Measurements from ENCODE around the gene FTO.

The FTO gene

DNA sequence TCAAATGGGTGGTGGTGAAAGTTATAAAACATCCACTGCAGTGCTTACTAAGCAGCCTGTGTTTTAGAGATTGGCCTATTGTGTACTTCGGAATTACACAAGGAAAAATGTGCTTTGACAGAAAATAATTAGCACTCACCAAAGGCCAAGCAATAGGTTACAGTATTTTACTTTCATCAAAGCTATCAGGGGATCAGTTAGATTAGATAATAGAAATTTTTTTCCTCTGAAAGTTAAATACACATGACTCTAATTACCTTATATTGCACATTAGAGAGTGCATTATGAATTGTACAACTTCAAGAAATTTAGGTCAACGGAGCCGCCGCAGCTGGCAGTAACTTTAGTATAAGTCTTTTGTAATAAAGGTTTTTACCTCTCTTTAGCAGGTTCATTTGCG lies 232.6 kb downstream of the FTO start:
- in situ Hi-C loops (cut with HindIII; ENCODE audit: low pct_ligation_motif_present, low sequenced_read_pairs): no loop called here

DNA sequence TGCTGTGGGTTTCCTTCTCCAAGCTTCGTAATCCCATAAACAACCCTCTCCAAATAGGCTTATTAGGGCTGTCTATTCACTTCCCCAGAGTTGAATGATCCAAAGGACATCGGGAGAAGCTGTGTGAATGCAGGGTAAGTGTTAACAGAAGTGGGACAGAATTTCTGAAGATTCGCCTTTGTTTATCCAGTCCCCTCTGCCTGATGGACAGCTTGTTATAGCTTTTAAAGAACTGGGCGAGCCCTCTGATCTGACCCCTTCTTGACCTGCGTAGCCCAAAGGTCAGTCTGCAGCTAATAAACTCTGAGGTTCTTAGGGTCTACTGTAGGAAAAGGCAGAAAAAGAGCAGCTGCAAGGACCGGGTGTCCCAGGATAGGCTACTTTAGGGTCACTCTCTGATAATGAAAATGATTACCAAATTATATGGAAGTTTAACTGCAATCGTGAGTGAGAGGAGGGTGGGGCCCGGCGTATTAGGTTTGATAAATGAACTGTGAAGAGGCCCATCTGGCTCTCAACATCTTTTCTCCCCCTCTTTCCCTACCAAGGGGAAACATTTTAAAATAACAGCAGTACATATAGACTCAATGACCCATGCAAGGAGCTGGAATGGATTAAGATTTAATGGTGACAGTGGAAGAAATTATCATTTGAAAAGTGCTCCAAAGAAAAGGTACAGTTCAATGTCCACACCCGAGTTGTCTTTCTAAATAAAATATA lies 233.4 kb downstream of the FTO start:
- no peak overlapping the region for H3K4me3 ChIP-seq (ENCODE audit: low read depth, low read length)
- H3K27ac ChIP-seq: no peak overlapping the region
- H3K36me3 ChIP-seq (replicated peaks): no peaks in the 10 kb centered on the region
- in situ Hi-C loops (cut with HindIII; ENCODE audit: low pct_ligation_motif_present, low sequenced_read_pairs): no loop called here
- no peak for TF ChIP-seq CTCF (IDR thresholded peaks at IDR 0.05; ENCODE audit: low read depth, low read length, missing control alignments)
- no peak for DNase-seq
- H3K27me3 ChIP-seq (replicated peaks): no peaks in the 10 kb centered on the region

More for the DNA sequence above, 232.6 kb downstream of the FTO start:
- H3K36me3 ChIP-seq (replicated peaks): no peaks in the 10 kb centered on the region
- H3K27ac ChIP-seq: no peak overlapping the region
- H3K4me3 ChIP-seq (ENCODE audit: low read depth, low read length): no peak overlapping the region
- TF ChIP-seq CTCF (IDR thresholded peaks at IDR 0.05; ENCODE audit: low read depth, low read length, missing control alignments): no peak
- H3K27me3 ChIP-seq (replicated peaks): no peaks in the 10 kb centered on the region
- DNase-seq: no peak

DNA sequence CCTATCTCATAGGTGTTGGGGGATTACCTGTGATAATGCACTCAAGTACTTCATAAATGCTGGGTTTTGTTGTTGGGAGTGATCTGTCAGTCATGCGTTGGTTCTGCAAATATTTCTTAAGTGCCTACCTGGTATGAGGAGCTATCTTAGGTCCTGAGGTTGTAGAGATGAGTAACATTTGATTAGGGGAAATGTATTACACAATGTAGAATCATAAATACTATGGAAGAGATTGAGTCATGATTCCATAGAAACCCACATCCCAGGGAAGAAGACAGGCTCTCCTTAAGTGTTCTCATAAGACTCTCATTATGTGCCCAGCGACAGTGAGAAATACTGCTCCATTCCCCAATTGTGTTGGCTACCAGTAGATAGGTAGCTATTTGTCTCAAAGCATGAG lies 240.1 kb downstream of the FTO start:
- TF ChIP-seq CTCF (IDR thresholded peaks at IDR 0.05; ENCODE audit: low read depth, low read length, missing control alignments): no peak
- no peaks in the 10 kb centered on the region for H3K36me3 ChIP-seq (replicated peaks)
- in situ Hi-C loops (cut with HindIII; ENCODE audit: low pct_ligation_motif_present, low sequenced_read_pairs): no loop called here
- no peak for DNase-seq
- H3K27me3 ChIP-seq (replicated peaks): no peaks in the 10 kb centered on the region
- no peak overlapping the region for H3K27ac ChIP-seq
- H3K4me3 ChIP-seq (ENCODE audit: low read depth, low read length): no peak overlapping the region

- in situ Hi-C loops (cut with HindIII; ENCODE audit: low pct_ligation_motif_present, low sequenced_read_pairs): no loop called here
- Histone ChIP-seq H3K4me3 (ENCODE audit: low read depth, low read length) (no peak overlapping the region), H3K27me3 (replicated peaks) (no peaks in the 10 kb centered on the region), H3K36me3 (replicated peaks) (no peaks in the 10 kb centered on the region), H3K27ac (no peak overlapping the region)
- peak; percentile 84 for TF ChIP-seq CTCF (IDR thresholded peaks at IDR 0.05; ENCODE audit: low read depth, low read length, missing control alignments)
- DNase-seq: no peak
These were observed 242.0 kb downstream of the FTO start for GRCh38 chr16:53945996-53946395.

DNA sequence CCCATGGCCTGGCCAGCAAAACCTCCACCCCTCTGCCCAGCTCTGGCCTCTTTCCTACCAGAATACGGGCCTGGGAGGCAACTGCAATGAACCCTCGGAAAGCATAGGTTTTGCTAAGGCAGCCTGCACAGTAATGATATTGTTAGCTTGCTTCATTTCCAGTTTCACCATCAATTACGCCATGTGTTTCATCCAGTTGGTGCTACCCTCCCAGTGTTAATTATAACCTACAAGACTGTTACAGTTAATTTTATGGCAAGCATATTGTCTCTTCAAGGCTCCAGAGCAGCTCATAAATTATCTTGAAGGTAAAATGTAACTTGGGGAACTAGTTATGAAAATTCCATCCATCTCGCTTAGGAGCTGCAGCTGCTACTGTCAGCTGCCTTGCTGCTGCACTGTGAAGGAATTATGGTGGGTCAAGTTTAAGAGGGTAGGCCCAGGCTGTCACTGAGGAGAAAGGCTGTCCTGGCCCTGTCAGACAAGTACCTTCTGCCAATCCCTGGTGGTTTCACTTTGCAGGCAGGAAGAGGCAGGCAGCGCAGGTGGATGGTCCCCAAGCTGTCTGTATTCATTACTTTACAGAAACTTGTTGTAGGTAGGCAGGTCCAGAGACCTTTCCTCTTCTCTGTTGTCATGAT lies 242.9 kb downstream of the FTO start:
- no peaks in the 10 kb centered on the region for H3K27me3 ChIP-seq (replicated peaks)
- H3K27ac ChIP-seq: no peak overlapping the region
- DNase-seq: no peak
- H3K36me3 ChIP-seq (replicated peaks): no peaks in the 10 kb centered on the region
- no peak for TF ChIP-seq CTCF (IDR thresholded peaks at IDR 0.05; ENCODE audit: low read depth, low read length, missing control alignments)
- no peak overlapping the region for H3K4me3 ChIP-seq (ENCODE audit: low read depth, low read length)
- in situ Hi-C loops (cut with HindIII; ENCODE audit: low pct_ligation_motif_present, low sequenced_read_pairs): no loop called here

All from brain microvascular endothelial cell (primary cell).